Loucy (cell line): ENCODE data around the gene LENG9.

ENCODE experiments used
- H2AFZ ChIP-seq: fragments of 200-600 bp; sonication (generic); 2 replicates; pipeline ENCODE4 v1.6.0; 2016; ENCODE audit warnings: antibody characterized with exemption, mild to moderate bottlenecking, low read length, moderate library complexity
- H3F3A ChIP-seq: fragments of 200-600 bp; 2 replicates; pipeline ENCODE4 v1.6.0; 2016; ENCODE audit warnings: antibody characterized with exemption, low read depth, mild to moderate bottlenecking
- H3K27me3 ChIP-seq: fragments of 200-600 bp; sonication (generic); 2 replicates; pipeline ENCODE4 v1.6.1; 2014; ENCODE audit warnings: low read length, mild to moderate bottlenecking; ENCODE audit not compliant: insufficient read depth, poor library complexity, severe bottlenecking
- H3K36me3 ChIP-seq: fragments of 200-600 bp; sonication (generic); 2 replicates; pipeline ENCODE4 v1.6.1; 2016; ENCODE audit warnings: low read length; ENCODE audit not compliant: insufficient read depth
- H3K4me1 ChIP-seq: fragments of 200-600 bp; sonication (generic); 2 replicates; pipeline ENCODE4 v1.5.1; 2014; ENCODE audit warnings: low read length, mild to moderate bottlenecking; ENCODE audit not compliant: insufficient read depth, poor library complexity, severe bottlenecking
- H3K4me2 ChIP-seq: fragments of 200-600 bp; sonication (generic); 2 replicates; pipeline ENCODE4 v1.6.0; 2014; ENCODE audit warnings: antibody characterized with exemption, low read length, low read depth, mild to moderate bottlenecking; ENCODE audit not compliant: poor library complexity, severe bottlenecking
- H3K4me3 ChIP-seq: fragments of 200-600 bp; sonication (generic); 2 replicates; pipeline ENCODE4 v1.5.1; 2014; ENCODE audit warnings: low read length, mild to moderate bottlenecking, mixed read lengths; ENCODE audit not compliant: poor library complexity, severe bottlenecking
- H3K79me2 ChIP-seq: fragments of 200-600 bp; sonication (generic); 2 replicates; pipeline ENCODE4 v1.6.1; 2014; ENCODE audit warnings: low read length; ENCODE audit not compliant: insufficient read depth
- H3K9ac ChIP-seq: fragments of 200-600 bp; sonication (generic); 2 replicates; pipeline ENCODE4 v1.6.0; 2014; ENCODE audit warnings: mild to moderate bottlenecking, low read depth, low read length, moderate library complexity; ENCODE audit not compliant: poor library complexity, severe bottlenecking
- H3K9me2 ChIP-seq: fragments of 200-600 bp; sonication (generic); replicated peaks from 2 replicates; pipeline ENCODE4 v1.6.1; 2016; ENCODE audit warnings: low read depth, low read length, mixed read lengths
- H3K9me3 ChIP-seq: fragments of 200-600 bp; sonication (generic); 2 replicates; pipeline ENCODE4 v1.6.1; 2014; ENCODE audit warnings: mild to moderate bottlenecking, antibody characterized with exemption, low read length, low read depth; ENCODE audit not compliant: insufficient read depth
- H4K20me1 ChIP-seq: fragments of 200-600 bp; sonication (generic); 2 replicates; pipeline ENCODE4 v1.6.0; 2014; ENCODE audit warnings: antibody characterized with exemption, low read length, mild to moderate bottlenecking; ENCODE audit not compliant: insufficient read depth, poor library complexity, severe bottlenecking
- EZH2phosphoT487 ChIP-seq: fragments of 200-600 bp; IDR thresholded peaks from 2 replicates; pipeline ENCODE4 v1.6.1; 2018; ENCODE audit warnings: antibody characterized with exemption, mild to moderate bottlenecking, moderate library complexity, borderline replicate concordance
- TF ChIP-seq, protein P1 (sequence below): fragments of 200-600 bp; sonication (generic); conservative IDR thresholded peaks from 2 replicates; pipeline ENCODE4 v1.5.1; 2014; ENCODE audit warnings: mild to moderate bottlenecking, antibody characterized with exemption, low read length

The LENG9 gene

DNA sequence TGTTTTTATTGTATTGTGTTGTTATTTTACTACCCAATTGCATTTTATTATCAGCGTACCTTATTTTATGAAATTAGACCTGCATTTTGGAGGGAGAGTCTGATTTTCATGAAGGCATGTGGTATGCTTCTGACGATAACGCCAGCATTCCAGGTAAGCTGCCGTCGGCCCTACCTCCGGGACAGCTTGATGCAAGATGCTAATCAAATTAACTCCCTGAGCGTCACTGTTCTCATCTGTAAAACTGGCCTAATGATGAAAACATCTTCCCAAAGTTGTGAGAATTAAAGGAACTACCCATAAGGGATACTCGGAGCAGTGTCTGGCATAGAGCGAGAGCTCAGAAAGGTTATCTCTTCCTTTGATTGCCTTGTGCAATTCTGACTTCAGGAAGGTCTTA is 26.2 kb upstream of the LENG9 start:
- no peak for TF ChIP-seq EZH2phosphoT487
- TF ChIP-seq, protein P1, sequence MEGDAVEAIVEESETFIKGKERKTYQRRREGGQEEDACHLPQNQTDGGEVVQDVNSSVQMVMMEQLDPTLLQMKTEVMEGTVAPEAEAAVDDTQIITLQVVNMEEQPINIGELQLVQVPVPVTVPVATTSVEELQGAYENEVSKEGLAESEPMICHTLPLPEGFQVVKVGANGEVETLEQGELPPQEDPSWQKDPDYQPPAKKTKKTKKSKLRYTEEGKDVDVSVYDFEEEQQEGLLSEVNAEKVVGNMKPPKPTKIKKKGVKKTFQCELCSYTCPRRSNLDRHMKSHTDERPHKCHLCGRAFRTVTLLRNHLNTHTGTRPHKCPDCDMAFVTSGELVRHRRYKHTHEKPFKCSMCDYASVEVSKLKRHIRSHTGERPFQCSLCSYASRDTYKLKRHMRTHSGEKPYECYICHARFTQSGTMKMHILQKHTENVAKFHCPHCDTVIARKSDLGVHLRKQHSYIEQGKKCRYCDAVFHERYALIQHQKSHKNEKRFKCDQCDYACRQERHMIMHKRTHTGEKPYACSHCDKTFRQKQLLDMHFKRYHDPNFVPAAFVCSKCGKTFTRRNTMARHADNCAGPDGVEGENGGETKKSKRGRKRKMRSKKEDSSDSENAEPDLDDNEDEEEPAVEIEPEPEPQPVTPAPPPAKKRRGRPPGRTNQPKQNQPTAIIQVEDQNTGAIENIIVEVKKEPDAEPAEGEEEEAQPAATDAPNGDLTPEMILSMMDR, result no peak
- Histone ChIP-seq H3K9me2 (no peaks in the 10 kb centered on the region), H3K4me2 (no peak overlapping the region), H4K20me1 (no peaks in the 10 kb centered on the region), H3K9me3 (no peaks in the 10 kb centered on the region), H3K27me3 (no peaks in the 10 kb centered on the region), H3K36me3 (no peaks in the 10 kb centered on the region), H3K79me2 (no peaks in the 10 kb centered on the region), H3K9ac (no peak overlapping the region), H2AFZ (no peak overlapping the region), H3F3A (no peaks in the 10 kb centered on the region), H3K4me3 (no peak overlapping the region), H3K4me1 (no peaks in the 10 kb centered on the region)

DNA sequence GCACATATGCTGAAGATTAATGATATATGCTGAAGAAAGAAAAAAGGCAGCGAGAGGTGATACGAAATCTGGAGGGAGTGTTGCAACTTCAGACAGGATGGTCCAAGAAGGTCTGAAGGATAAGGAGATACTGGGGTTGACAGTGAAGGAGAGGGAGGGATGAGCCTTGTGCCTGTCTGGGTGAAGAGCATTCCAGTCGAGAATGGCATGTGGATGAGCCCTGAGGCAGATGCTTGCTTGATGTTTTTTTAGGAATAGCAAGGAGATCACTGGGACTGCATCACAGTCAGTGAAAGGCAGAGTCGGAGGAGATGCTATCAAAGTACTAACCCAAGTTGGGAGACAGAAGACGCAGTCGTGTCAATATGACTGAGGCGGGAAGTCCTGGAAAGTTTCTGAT is 25.8 kb upstream of the LENG9 start:
- H4K20me1 ChIP-seq, result no peaks in the 10 kb centered on the region
- H3F3A ChIP-seq, result no peaks in the 10 kb centered on the region
- no peak for TF ChIP-seq EZH2phosphoT487
- TF ChIP-seq, protein P1, result no peak
- H3K9me2 ChIP-seq, result no peaks in the 10 kb centered on the region
- H3K4me2 ChIP-seq, result no peak overlapping the region
- H3K79me2 ChIP-seq, result no peaks in the 10 kb centered on the region
- H2AFZ ChIP-seq, result no peak overlapping the region
- H3K9ac ChIP-seq, result no peak overlapping the region
- H3K9me3 ChIP-seq, result no peaks in the 10 kb centered on the region
- H3K4me1 ChIP-seq, result no peaks in the 10 kb centered on the region
- no peaks in the 10 kb centered on the region for H3K27me3 ChIP-seq
- no peaks in the 10 kb centered on the region for H3K36me3 ChIP-seq
- no peak overlapping the region for H3K4me3 ChIP-seq

DNA sequence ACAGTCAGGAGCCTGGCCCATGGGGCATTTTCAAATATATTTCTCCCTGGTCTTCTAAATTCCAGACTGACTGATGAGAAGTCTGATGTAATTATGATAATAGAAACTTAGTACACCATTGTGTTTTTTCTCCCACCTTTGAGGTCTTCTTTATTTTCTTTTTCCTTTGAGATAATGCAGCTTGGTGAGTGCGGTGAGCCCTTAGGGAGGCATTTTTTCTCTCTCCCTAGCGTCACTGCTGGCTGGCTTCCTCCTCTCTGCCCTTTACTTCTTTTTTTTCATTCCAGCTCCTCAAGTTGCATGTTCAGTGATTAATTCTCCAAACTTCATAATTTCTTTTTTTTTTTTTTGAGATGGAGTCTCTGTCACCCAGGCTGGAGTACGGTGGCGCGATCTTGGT is 22.3 kb upstream of the LENG9 start:
- H3K9me2 ChIP-seq, result no peaks in the 10 kb centered on the region
- H3K79me2 ChIP-seq, result no peaks in the 10 kb centered on the region
- no peaks in the 10 kb centered on the region for H3K9me3 ChIP-seq
- TF ChIP-seq, protein P1, result no peak
- no peak for TF ChIP-seq EZH2phosphoT487
- H3F3A ChIP-seq, result no peaks in the 10 kb centered on the region
- H3K9ac ChIP-seq, result no peak overlapping the region
- no peaks in the 10 kb centered on the region for H3K27me3 ChIP-seq
- H3K4me1 ChIP-seq, result peaks cover 3% of the 10 kb centered on the region
- H3K36me3 ChIP-seq, result no peaks in the 10 kb centered on the region
- no peak overlapping the region for H3K4me3 ChIP-seq
- H3K4me2 ChIP-seq, result no peak overlapping the region
- no peaks in the 10 kb centered on the region for H4K20me1 ChIP-seq
- no peak overlapping the region for H2AFZ ChIP-seq
